PFSK-1 (cell line): ENCODE data around the gene ADGRB3.

Experiments used
- FOXP2 ChIP-seq: optimal IDR thresholded peaks from 2 replicates; pipeline ENCODE3; 2011; ENCODE audit warnings: borderline replicate concordance, control low read depth, inconsistent platforms; ENCODE audit not compliant: insufficient read depth; ENCODE audit errors: extremely low read length, extremely low read depth
- POLR2AphosphoS5 ChIP-seq: IDR thresholded peaks from 2 replicates; pipeline ENCODE4 v1.6.1; 2012; ENCODE audit warnings: low read depth, mild to moderate bottlenecking, control low read depth, low read length, moderate library complexity
- REST ChIP-seq, 2 experiments: IDR thresholded peaks; 2 replicates each; pipeline versions ENCODE4 v1.6.1 to v1.8.0; 2011 to 2012; ENCODE audit warnings: low read depth in 2 of 2, low read length in 2 of 2, control low read depth in 1 of 2, inconsistent platforms in 1 of 2, mild to moderate bottlenecking in 1 of 2, moderate library complexity in 1 of 2; ENCODE audit not compliant: insufficient read depth in 1 of 2
- SIN3A ChIP-seq: IDR thresholded peaks from 2 replicates; pipeline ENCODE4 v1.6.1; 2012; ENCODE audit warnings: mild to moderate bottlenecking, low read length, moderate library complexity, borderline replicate concordance; ENCODE audit not compliant: insufficient read depth
- TAF1 ChIP-seq: IDR thresholded peaks from 2 replicates; pipeline ENCODE4 v1.6.1; 2012; ENCODE audit warnings: low read length, control low read depth, borderline replicate concordance; ENCODE audit not compliant: insufficient read depth

GRCh38 chr6:69018906-69019305 is 383.8 kb downstream of the ADGRB3 start:
- TF ChIP-seq POLR2AphosphoS5 (no peak), REST (IDR thresholded peaks at IDR 0.05; ENCODE audit: insufficient read depth in 1 of 2, low read depth in 2 of 2, low read length in 2 of 2) (no peak), TAF1 (no peak), SIN3A (no peak), FOXP2 (no peak)
